T47D (cell line): ENCODE results near the gene SGCA.

Source experiments
- DNase-seq, 2 experiments: peaks; one replicate each; pipeline versions ENCODE4 v3.0.0 to v3.0.0-alpha.2; 2011 to 2012; ENCODE audit warnings: low read depth in 1 of 2, low spot score in 1 of 2
- JUND ChIP-seq: IDR thresholded peaks from 2 replicates; pipeline ENCODE4 v1.6.1; 2012; ENCODE audit warnings: low read depth
- in situ Hi-C: cut with HindIII; loops from 2 replicates; pipeline ENCODE4 v1.10.0; 2016; ENCODE audit warnings: low sequenced_read_pairs, low pct_unique_long_range_greater_than_20kb

Gene SGCA

GRCh38 chr17:50157891-50158290 lies 7.9 kb upstream of the SGCA start:
- in situ Hi-C loops: no loop called here
- DNase-seq: peak in 1 of 2 experiments; percentile 86
- TF ChIP-seq JUND: no peak

GRCh38 chr17:50161023-50161910 lies 4.5 kb upstream of the SGCA start:
- TF ChIP-seq JUND: no peak
- DNase-seq: peak; percentile 93 to 100
- in situ Hi-C loops: no loop called here

- TF ChIP-seq JUND: no peak
- DNase-seq: no peak
- in situ Hi-C loops: no loop called here
Measured at GRCh38 chr17:50161911-50162288, 3.9 kb upstream of the SGCA start.

GRCh38 chr17:50162466-50163254 lies 3.1 kb upstream of the SGCA start:
- TF ChIP-seq JUND: no peak
- in situ Hi-C loops: no loop called here
- no peak for DNase-seq

- in situ Hi-C loops: no loop called here
- DNase-seq: peak in 1 of 2 experiments; percentile 66
- no peak for TF ChIP-seq JUND
Measured at GRCh38 chr17:50163843-50164696, 1.7 kb upstream of the SGCA start.

- in situ Hi-C loops: no loop called here
- TF ChIP-seq JUND: no peak
- no peak for DNase-seq
Measured at GRCh38 chr17:50164697-50164988, 1.2 kb upstream of the SGCA start.

- no peak for TF ChIP-seq JUND
- no peak for DNase-seq
- in situ Hi-C loops: no loop called here
Measured at GRCh38 chr17:50165066-50165465, 739 bp upstream of the SGCA start.

- no peak for TF ChIP-seq JUND
- in situ Hi-C loops: no loop called here
Measured at GRCh38 chr17:50165466-50165865, 339 bp upstream of the SGCA start.

GRCh38 chr17:50166518-50167181 lies 845 bp downstream of the SGCA start:
- in situ Hi-C loops: no loop called here
- no peak for DNase-seq
- TF ChIP-seq JUND: no peak

More at GRCh38 chr17:50165466-50165865, 339 bp upstream of the SGCA start:
- DNase-seq: no peak

GRCh38 chr17:50167371-50167770 lies 1.6 kb downstream of the SGCA start:
- no peak for DNase-seq
- in situ Hi-C loops: no loop called here
- TF ChIP-seq JUND: no peak

- in situ Hi-C loops: no loop called here
- no peak for TF ChIP-seq JUND
- no peak for DNase-seq
Measured at GRCh38 chr17:50168319-50168718, 2.5 kb downstream of the SGCA start.
